OCI-LY1 (cell line): ENCODE data around the gene ZRANB2.

Source experiments
- H2AFZ ChIP-seq: fragments of 200-600 bp; sonication (generic), shearing (Covaris generic); 2 replicates; pipeline ENCODE4 v1.6.0; 2014; ENCODE audit warnings: antibody characterized with exemption, mild to moderate bottlenecking, low read length
- H3F3A ChIP-seq: fragments of 200-600 bp; sonication (generic), shearing (Covaris generic); 2 replicates; pipeline ENCODE4 v1.6.0; 2014; ENCODE audit warnings: mild to moderate bottlenecking, antibody characterized with exemption, low read length, moderate library complexity; ENCODE audit not compliant: insufficient read depth
- H3K27ac ChIP-seq: fragments of 200-600 bp; sonication (generic); 2 replicates; pipeline ENCODE4 v1.5.1; 2014; ENCODE audit warnings: low read length, mixed run types, mild to moderate bottlenecking, low read depth; ENCODE audit not compliant: poor library complexity, severe bottlenecking
- H3K27me3 ChIP-seq: fragments of 200-600 bp; sonication (generic); 2 replicates; pipeline ENCODE4 v1.6.0; 2014; ENCODE audit warnings: antibody characterized with exemption, mild to moderate bottlenecking, low read length, moderate library complexity; ENCODE audit not compliant: insufficient read depth
- H3K36me3 ChIP-seq: fragments of 200-600 bp; sonication (generic); 2 replicates; pipeline ENCODE4 v1.6.1; 2014; ENCODE audit warnings: mild to moderate bottlenecking, antibody characterized with exemption, low read length, moderate library complexity, mixed read lengths; ENCODE audit not compliant: insufficient read depth
- H3K4me1 ChIP-seq: fragments of 200-600 bp; sonication (generic); 2 replicates; pipeline ENCODE4 v1.5.1; 2014; ENCODE audit warnings: mild to moderate bottlenecking, low read length, moderate library complexity; ENCODE audit not compliant: insufficient read depth, severe bottlenecking
- H3K4me2 ChIP-seq: fragments of 200-600 bp; sonication (generic), shearing (Covaris generic); 2 replicates; pipeline ENCODE4 v1.6.1; 2014; ENCODE audit warnings: low read length
- H3K4me3 ChIP-seq: fragments of 200-600 bp; sonication (generic); 2 replicates; pipeline ENCODE4 v1.5.1; 2014; ENCODE audit warnings: low read length, low read depth, mild to moderate bottlenecking, mixed read lengths; ENCODE audit not compliant: poor library complexity, severe bottlenecking
- H3K79me2 ChIP-seq: fragments of 200-600 bp; shearing (Covaris generic); 2 replicates; pipeline ENCODE4 v1.6.1; 2016; ENCODE audit warnings: mixed run types, low read length, mixed read lengths; ENCODE audit not compliant: insufficient read depth
- H3K9ac ChIP-seq: fragments of 200-600 bp; sonication (generic), shearing (Covaris generic); 2 replicates; pipeline ENCODE4 v1.6.1; 2014; ENCODE audit warnings: mild to moderate bottlenecking, low read length, mixed read lengths
- H3K9me2 ChIP-seq: fragments of 200-600 bp; sonication (generic), shearing (Covaris generic); 2 replicates; pipeline ENCODE4 v1.6.1; 2014; ENCODE audit warnings: low read depth, mild to moderate bottlenecking, low read length, mixed read lengths
- H3K9me3 ChIP-seq: fragments of 200-600 bp; shearing (Covaris generic); 2 replicates; pipeline ENCODE4 v1.6.1; 2014; ENCODE audit warnings: low read length, mixed read lengths
- H4K20me1 ChIP-seq: fragments of 200-600 bp; sonication (generic), shearing (Covaris generic); 2 replicates; pipeline ENCODE4 v1.6.0; 2016; ENCODE audit warnings: mild to moderate bottlenecking, low read length; ENCODE audit not compliant: insufficient read depth
- EZH2 ChIP-seq: fragments of 200-600 bp; sonication (generic), shearing (Covaris generic); IDR thresholded peaks from 2 replicates; pipeline ENCODE4 v1.8.0; 2017; ENCODE audit warnings: borderline replicate concordance, mixed run types, mild to moderate bottlenecking, antibody characterized with exemption, low read length, moderate library complexity, mixed read lengths
- TF ChIP-seq, protein P1 (sequence below): fragments of 200-600 bp; sonication (generic), shearing (Covaris generic); IDR thresholded peaks from 2 replicates; pipeline ENCODE4 v1.5.1; 2017; ENCODE audit warnings: mild to moderate bottlenecking, antibody characterized with exemption, low read length, moderate library complexity, mixed read lengths

ZRANB2 gene

DNA sequence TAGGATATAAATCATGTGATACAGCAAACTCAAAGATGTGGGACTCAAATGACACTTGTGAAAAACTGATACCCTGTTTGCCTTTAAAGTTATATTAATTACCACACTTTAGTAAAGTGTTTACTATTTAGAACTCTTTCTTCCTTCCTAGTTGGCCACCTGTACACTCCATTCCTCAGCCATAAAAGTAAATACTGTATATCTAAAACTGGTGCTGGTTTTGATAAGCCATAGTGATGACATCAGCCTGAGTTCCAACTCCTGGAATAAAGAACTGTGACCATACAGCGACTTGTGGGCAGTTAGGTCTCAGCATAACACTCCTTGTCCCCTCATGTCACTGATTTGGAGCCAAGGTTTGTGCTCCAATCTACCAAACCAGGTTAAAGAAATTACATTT, 36.0 kb downstream of the ZRANB2 start:
- Histone ChIP-seq H3K79me2 (no peaks in the 10 kb centered on the region), H3K36me3 (no peaks in the 10 kb centered on the region), H3K9me3 (no peaks in the 10 kb centered on the region), H3K27me3 (no peaks in the 10 kb centered on the region), H3F3A (no peaks in the 10 kb centered on the region), H2AFZ (no peak overlapping the region), H4K20me1 (no peaks in the 10 kb centered on the region), H3K4me3 (no peak overlapping the region), H3K27ac (no peak overlapping the region), H3K4me1 (no peaks in the 10 kb centered on the region), H3K4me2 (no peak overlapping the region), H3K9ac (no peak overlapping the region), H3K9me2 (no peaks in the 10 kb centered on the region)
- TF ChIP-seq, protein P1, sequence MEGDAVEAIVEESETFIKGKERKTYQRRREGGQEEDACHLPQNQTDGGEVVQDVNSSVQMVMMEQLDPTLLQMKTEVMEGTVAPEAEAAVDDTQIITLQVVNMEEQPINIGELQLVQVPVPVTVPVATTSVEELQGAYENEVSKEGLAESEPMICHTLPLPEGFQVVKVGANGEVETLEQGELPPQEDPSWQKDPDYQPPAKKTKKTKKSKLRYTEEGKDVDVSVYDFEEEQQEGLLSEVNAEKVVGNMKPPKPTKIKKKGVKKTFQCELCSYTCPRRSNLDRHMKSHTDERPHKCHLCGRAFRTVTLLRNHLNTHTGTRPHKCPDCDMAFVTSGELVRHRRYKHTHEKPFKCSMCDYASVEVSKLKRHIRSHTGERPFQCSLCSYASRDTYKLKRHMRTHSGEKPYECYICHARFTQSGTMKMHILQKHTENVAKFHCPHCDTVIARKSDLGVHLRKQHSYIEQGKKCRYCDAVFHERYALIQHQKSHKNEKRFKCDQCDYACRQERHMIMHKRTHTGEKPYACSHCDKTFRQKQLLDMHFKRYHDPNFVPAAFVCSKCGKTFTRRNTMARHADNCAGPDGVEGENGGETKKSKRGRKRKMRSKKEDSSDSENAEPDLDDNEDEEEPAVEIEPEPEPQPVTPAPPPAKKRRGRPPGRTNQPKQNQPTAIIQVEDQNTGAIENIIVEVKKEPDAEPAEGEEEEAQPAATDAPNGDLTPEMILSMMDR, result no peak
- TF ChIP-seq EZH2, result no peak

DNA sequence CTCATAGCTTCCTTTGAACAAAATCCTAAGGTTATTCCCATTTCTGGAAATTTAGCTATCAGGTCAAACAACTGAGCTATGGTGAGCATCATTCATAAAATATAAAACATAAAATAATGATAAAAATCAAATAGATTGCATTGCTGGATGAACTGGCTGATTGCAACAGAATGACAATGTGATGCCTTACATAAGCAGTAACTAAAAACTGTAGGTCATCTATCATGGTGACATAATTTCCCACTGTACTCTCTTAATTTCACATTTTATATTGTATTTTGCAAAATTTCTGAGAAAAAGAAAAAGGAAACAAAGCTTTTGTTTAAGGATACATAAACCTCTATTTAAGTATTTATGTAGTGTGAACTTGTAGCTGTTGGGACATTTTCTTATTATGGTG, 37.8 kb downstream of the ZRANB2 start:
- no peak overlapping the region for H2AFZ ChIP-seq
- no peaks in the 10 kb centered on the region for H3K4me1 ChIP-seq
- no peaks in the 10 kb centered on the region for H3K27me3 ChIP-seq
- H3K27ac ChIP-seq, result no peak overlapping the region
- H3K4me2 ChIP-seq, result no peak overlapping the region
- no peaks in the 10 kb centered on the region for H3K9me3 ChIP-seq
- no peaks in the 10 kb centered on the region for H3K36me3 ChIP-seq
- H3K4me3 ChIP-seq, result no peak overlapping the region
- H3F3A ChIP-seq, result no peaks in the 10 kb centered on the region
- no peak overlapping the region for H3K9ac ChIP-seq
- TF ChIP-seq, protein P1, result no peak
- no peak for TF ChIP-seq EZH2
- no peaks in the 10 kb centered on the region for H4K20me1 ChIP-seq
- no peaks in the 10 kb centered on the region for H3K79me2 ChIP-seq
- no peaks in the 10 kb centered on the region for H3K9me2 ChIP-seq

DNA sequence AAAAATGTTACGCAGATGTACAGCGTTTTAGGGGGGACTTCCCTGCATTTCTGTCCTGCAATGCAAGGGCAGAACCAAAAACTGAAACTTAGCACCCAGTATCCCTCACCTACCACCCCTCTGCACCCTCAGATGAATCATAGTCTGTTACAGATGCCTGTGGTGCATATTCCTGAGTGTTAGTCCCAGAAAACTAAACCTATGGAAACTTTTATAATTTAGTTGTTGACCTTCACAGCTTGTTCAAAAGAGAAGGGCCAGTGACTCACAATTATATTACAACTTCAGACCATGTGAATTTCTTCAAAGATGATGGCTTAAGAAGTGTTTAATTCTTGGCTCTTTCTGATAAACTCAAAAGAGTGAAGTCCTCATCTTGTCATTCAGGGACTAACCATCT, 39.0 kb downstream of the ZRANB2 start:
- no peak overlapping the region for H3K27ac ChIP-seq
- no peaks in the 10 kb centered on the region for H3K36me3 ChIP-seq
- H4K20me1 ChIP-seq, result no peaks in the 10 kb centered on the region
- H3K27me3 ChIP-seq, result no peaks in the 10 kb centered on the region
- no peaks in the 10 kb centered on the region for H3K9me3 ChIP-seq
- H3K79me2 ChIP-seq, result no peaks in the 10 kb centered on the region
- H3F3A ChIP-seq, result no peaks in the 10 kb centered on the region
- H2AFZ ChIP-seq, result no peak overlapping the region
- no peaks in the 10 kb centered on the region for H3K4me1 ChIP-seq
- no peak overlapping the region for H3K4me2 ChIP-seq
- H3K9me2 ChIP-seq, result no peaks in the 10 kb centered on the region
- TF ChIP-seq EZH2, result no peak
- TF ChIP-seq, protein P1, result no peak
- H3K4me3 ChIP-seq, result no peak overlapping the region
- no peak overlapping the region for H3K9ac ChIP-seq
